Tibial nerve (tissue), 3 donors: ENCODE results near the gene SYCE1.

ENCODE experiments used
- CTCF ChIP-seq, 5 experiments: fragments of 200-600 bp in 3 of 5; fragments of 450-650 bp in 2 of 5; sonication (generic) in 3 of 5; IDR thresholded peaks; one replicate each; pipeline ENCODE4 v1.5.1; 2016 to 2019; ENCODE audit warnings: antibody characterized with exemption in 5 of 5, mild to moderate bottlenecking in 3 of 5, moderate library complexity in 2 of 5
- POLR2A ChIP-seq, 2 donors: fragments of 450-650 bp; IDR thresholded peaks; one replicate each; pipeline ENCODE4 v1.6.1; 2017; ENCODE audit warnings: antibody characterized with exemption in 2 of 2, mild to moderate bottlenecking in 2 of 2, moderate library complexity in 2 of 2

- TF ChIP-seq POLR2A (IDR thresholded peaks at IDR 0.05) (no peak), CTCF (IDR thresholded peaks at IDR 0.05) (no peak)
Observed at GRCh38 chr10:133557381-133557780, 8.0 kb downstream of the SYCE1 start.
